Right lobe of liver (tissue), 6 donors: ENCODE measurements around the gene LPAR3. TPM values are rescaled to one million over a fixed set of nuclear protein-coding genes. Genes with fewer than 3 reads are reported as not detected.
"Not testable (repeated sequence)": the region's sequence is repeated elsewhere in the genome, so short reads cannot be mapped to it uniquely, and the experiment has no call there.

Experiments
- ATAC-seq, 4 donors: fragments of 200-7000 bp; cut with Tn5 transposase; one replicate each; pipeline ENCODE4 v1.9.1; 2020; ENCODE audit warnings: mild to moderate bottlenecking in 4 of 4, moderate library complexity in 4 of 4
- DNase-seq, 3 donors: peaks; one replicate each; pipeline ENCODE4 v3.0.0-alpha.2; 2020
- H3K27ac ChIP-seq, 3 donors: fragments of 200-600 bp; one replicate each; pipeline ENCODE4 v1.8.0; 2022
- H3K27me3 ChIP-seq, 2 donors: fragments of 200-600 bp; one replicate each; pipeline ENCODE4 v1.8.0; 2022
- H3K36me3 ChIP-seq, 4 donors: fragments of 200-600 bp; sonication (generic) in 1 of 4; one replicate each; pipeline versions ENCODE4 v1.5.1 to v1.8.0; 2017 to 2022; ENCODE audit warnings: control low read depth in 1 of 4
- H3K4me1 ChIP-seq, 4 donors: fragments of 200-600 bp; sonication (generic) in 1 of 4; one replicate each; pipeline versions ENCODE4 v1.5.1 to v1.8.0; 2017 to 2022; ENCODE audit warnings: control low read depth in 1 of 4
- H3K4me3 ChIP-seq, 3 donors: fragments of 200-600 bp; one replicate each; pipeline ENCODE4 v1.8.0; 2022
- H3K9me3 ChIP-seq, 4 donors: fragments of 200-600 bp; sonication (generic) in 1 of 4; one replicate each; pipeline versions ENCODE4 v1.5.1 to v1.8.0; 2017 to 2022; ENCODE audit warnings: control low read depth in 1 of 4
- CTCF ChIP-seq, 4 donors: fragments of 200-600 bp in 3 of 4; fragments of 450-650 bp in 1 of 4; IDR thresholded peaks; one replicate each; pipeline versions ENCODE4 v1.5.1 to v1.8.0; 2016 to 2022; ENCODE audit warnings: antibody characterized with exemption in 4 of 4, mild to moderate bottlenecking in 2 of 4
- POLR2A ChIP-seq: fragments of 450-650 bp; IDR thresholded peaks from one replicate; pipeline ENCODE4 v1.6.1; 2017; ENCODE audit warnings: antibody characterized with exemption, mild to moderate bottlenecking
- WGBS: methylation state at CpG from one replicate; pipeline ENCODE4 v1.1.6; 2018; ENCODE audit warnings: low coverage, low lambda C conversion rate; ENCODE audit not compliant: insufficient coverage; ENCODE audit errors: missing lambda C conversion rate; 5-methylcytosine and 5-hydroxymethylcytosine counted together
- intact Hi-C, 2 donors: fragments of 100-400 bp; cut with DNase I; formaldehyde crosslinking; loops; one replicate each; pipeline versions ENCODE4 v1.11.2 to v1.14.1; 2022
- total RNA-seq, 6 experiments: library from RNA; depleted of rRNA in 2 of 6; stranded (reverse); fragments of >200 nt in 2 of 6; fragmentation: NEBNext Ultra II Directional in 3 of 6; extraction: Animal tissue kit (Norgen Biotek cat#: 25700) in 3 of 6; gene quantifications; one replicate each; pipeline versions ENCODE4 v1.1.0 to v1.2.4, GENCODE V29; 2016 to 2023
- donor health status: DM: no; HTN: yes; CAD: no.
- donor health status: DM: no; HTN: no; CAD: no.
- donor health status: DM: no; HTN: no; CAD: no.
- donor health status: DM: no; HTN: yes; CAD: no.
- donor health status: DM: no; HTN: yes; CAD: no.

Gene LPAR3
- total RNA-seq, 6 experiments from 2014 or later: 0.31 TPM; not detected in 5

DNA sequence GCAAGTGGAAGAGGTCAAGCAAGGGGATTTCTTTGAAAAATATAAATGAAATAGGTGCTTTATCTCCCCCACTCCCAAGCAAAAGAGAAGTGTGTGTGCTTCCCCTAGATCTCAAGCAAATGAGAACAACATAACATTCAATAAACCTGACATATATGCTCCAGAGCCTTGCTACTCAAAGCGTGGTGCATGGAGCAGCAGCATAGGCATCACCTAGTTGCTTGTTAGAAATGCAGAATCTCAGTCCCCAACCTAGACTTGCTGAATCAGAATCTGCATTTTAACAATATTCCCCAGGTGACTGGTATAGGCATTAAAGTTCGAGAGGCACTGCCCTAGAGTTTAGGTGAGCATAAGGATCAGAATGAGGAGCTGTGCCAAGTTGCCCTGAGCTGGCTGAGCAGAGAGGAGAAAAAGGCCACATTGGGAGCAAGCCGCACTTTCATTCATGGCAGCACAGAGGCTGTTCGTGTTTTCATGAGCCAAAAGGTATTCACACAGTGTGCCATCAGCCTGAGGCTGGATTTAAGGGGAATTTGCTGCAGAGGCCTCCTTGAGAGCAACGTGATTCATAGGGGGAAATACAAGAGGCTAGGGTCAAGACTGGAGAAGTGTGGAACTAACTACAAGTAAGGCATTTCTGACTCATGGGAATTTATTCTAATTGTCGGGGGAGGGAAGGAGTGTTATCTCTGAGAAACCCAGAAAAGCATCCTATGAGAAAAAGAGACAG, 14.3 kb upstream of the LPAR3 start:
- Histone ChIP-seq H3K9me3 (no peaks in the 10 kb centered on the region), H3K4me1 (no peaks in the 10 kb centered on the region), H3K27me3 (no peaks in the 10 kb centered on the region), H3K4me3 (no peak overlapping the region), H3K36me3 (no peaks in the 10 kb centered on the region), H3K27ac (no peak overlapping the region)
- DNase-seq: no peak
- 60% methylated on average over 5 of the region's 6 CpGs for whole genome bisulfite sequencing
- intact Hi-C loops: no loop called here
- TF ChIP-seq CTCF (IDR thresholded peaks at IDR 0.05) (no peak), POLR2A (no peak)
- no peak for ATAC-seq

- DNase-seq, H3K27me3 ChIP-seq, H3K36me3 ChIP-seq, H3K4me1 ChIP-seq, H3K27ac ChIP-seq, ATAC-seq, H3K4me3 ChIP-seq, intact Hi-C loops, H3K9me3 ChIP-seq: not testable (repeated sequence)
- WGBS: 53% methylated on average over 6 of the region's 7 CpGs
Measured at GRCh38 chr1:84902727-84903126, 9.7 kb upstream of the LPAR3 start.

- Histone ChIP-seq H3K4me3 (no peak overlapping the region), H3K4me1 (no peaks in the 10 kb centered on the region), H3K9me3 (no peaks in the 10 kb centered on the region), H3K27me3 (no peaks in the 10 kb centered on the region), H3K36me3 (no peaks in the 10 kb centered on the region), H3K27ac (no peak overlapping the region)
- 60% methylated on average over 1 of the region's 1 CpG for WGBS
- ATAC-seq (no peak), DNase-seq (no peak)
- TF ChIP-seq CTCF (IDR thresholded peaks at IDR 0.05) (no peak), POLR2A (no peak)
- intact Hi-C loops: no loop called here
Measured at GRCh38 chr1:84899969-84900368, 7.0 kb upstream of the LPAR3 start.

DNA sequence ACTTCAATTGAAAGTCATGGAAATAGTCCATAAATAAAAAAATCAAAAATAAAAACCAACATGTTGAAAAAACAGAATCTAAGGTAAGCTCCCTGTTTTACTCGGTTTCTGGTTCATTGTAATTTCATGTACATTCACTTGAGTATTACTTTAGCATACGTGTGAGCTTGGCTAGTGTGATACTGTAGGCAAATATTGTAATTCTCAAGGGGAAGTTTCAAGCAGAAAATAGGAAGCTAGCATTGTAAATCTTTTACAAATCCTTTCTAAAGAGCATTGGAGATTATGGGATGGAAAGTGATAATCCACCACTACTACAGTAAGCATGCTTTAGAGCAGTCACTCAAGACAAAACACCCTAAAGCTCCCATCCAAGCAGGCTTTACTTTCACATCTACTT, 3.3 kb upstream of the LPAR3 start:
- H3K4me1 ChIP-seq: peaks cover 0 to 11% (median 0%) of the 10 kb centered on the region in 4 donors
- no peak for ATAC-seq
- DNase-seq: no peak
- TF ChIP-seq POLR2A (no peak), CTCF (IDR thresholded peaks at IDR 0.05) (no peak)
- H3K9me3 ChIP-seq: no peaks in the 10 kb centered on the region
- WGBS: 50% methylated on average over 2 of the region's 2 CpGs
- intact Hi-C loops: no loop called here
- no peak overlapping the region for H3K27ac ChIP-seq
- H3K27me3 ChIP-seq: peaks cover 3 to 11% of the 10 kb centered on the region in 2 donors
- H3K36me3 ChIP-seq: no peaks in the 10 kb centered on the region
- H3K4me3 ChIP-seq: no peak overlapping the region

- no peak overlapping the region for H3K4me3 ChIP-seq
- no peaks in the 10 kb centered on the region for H3K36me3 ChIP-seq
- no peaks in the 10 kb centered on the region for H3K9me3 ChIP-seq
- ATAC-seq (no peak), DNase-seq (no peak)
- TF ChIP-seq CTCF (IDR thresholded peaks at IDR 0.05) (no peak), POLR2A (no peak)
- H3K27me3 ChIP-seq: peaks cover 3 to 11% of the 10 kb centered on the region in 2 donors
- intact Hi-C loops: no loop called here
- no peak overlapping the region for H3K27ac ChIP-seq
- H3K4me1 ChIP-seq: peaks cover 0 to 11% (median 0%) of the 10 kb centered on the region in 4 donors
- 100% methylated on average over 2 of the region's 2 CpGs for whole genome bisulfite sequencing
Measured at GRCh38 chr1:84890566-84890965, 2.4 kb downstream of the LPAR3 start.
